Activated effector memory CD4-positive, alpha-beta T cell treated with Interleukin-2 at 50 U/mL for 16 hours (primary cell): ENCODE results near the gene STXBP2.

Experiments used
- DNase-seq: peaks from one replicate; pipeline ENCODE4 v3.0.0-alpha.2; 2020

The STXBP2 gene

GRCh38 chr19:7657131-7657751 lies 20.3 kb downstream of the STXBP2 start:
- DNase-seq = no peak

GRCh38 chr19:7658219-7658686 lies 21.3 kb downstream of the STXBP2 start:
- DNase-seq = no peak

- DNase-seq = no peak
Observed at GRCh38 chr19:7661744-7662538, 25.0 kb downstream of the STXBP2 start.

GRCh38 chr19:7662657-7663056 lies 25.7 kb downstream of the STXBP2 start:
- no peak for DNase-seq

- DNase-seq = no peak
Observed at GRCh38 chr19:7663706-7664105, 26.8 kb downstream of the STXBP2 start.

- DNase-seq = no peak
Observed at GRCh38 chr19:7665076-7665475, 28.2 kb downstream of the STXBP2 start.

GRCh38 chr19:7668842-7669241 lies 31.9 kb downstream of the STXBP2 start, which contains the start of gene RETN:
TSS of gene RETN (plus strand) at chr19:7669049. CDS start at chr19:7669327, 278 bp downstream.
- no peak for DNase-seq

- no peak for DNase-seq
Observed at GRCh38 chr19:7669641-7670040, 32.7 kb downstream of the STXBP2 start.

GRCh38 chr19:7670150-7670783 lies 33.4 kb downstream of the STXBP2 start:
- no peak for DNase-seq

GRCh38 chr19:7670790-7671189 lies 33.9 kb downstream of the STXBP2 start:
- no peak for DNase-seq

- DNase-seq = no peak
Observed at GRCh38 chr19:7672522-7672921, 35.6 kb downstream of the STXBP2 start.

- DNase-seq = no peak
Observed at GRCh38 chr19:7674010-7675005, 37.4 kb downstream of the STXBP2 start.

- no peak for DNase-seq
Observed at GRCh38 chr19:7676376-7676775, 39.5 kb downstream of the STXBP2 start.

GRCh38 chr19:7676854-7677253 lies 39.9 kb downstream of the STXBP2 start, which contains the start of gene MCEMP1:
TSS of gene MCEMP1 (plus strand) at chr19:7677090. CDS start at chr19:7677121, 31 bp downstream.
- no peak for DNase-seq

- DNase-seq = no peak
Observed at GRCh38 chr19:7677669-7678311, 40.9 kb downstream of the STXBP2 start.

GRCh38 chr19:7678971-7679751 lies 42.3 kb downstream of the STXBP2 start:
- DNase-seq = peak; percentile 54

GRCh38 chr19:7679771-7680605 lies 43.1 kb downstream of the STXBP2 start:
- DNase-seq = no peak

GRCh38 chr19:7680606-7681339 lies 43.9 kb downstream of the STXBP2 start, which contains the start of gene TRAPPC5:
TSS of gene TRAPPC5 (plus strand) at chr19:7680833. CDS start at chr19:7682254, 1,421 bp downstream.
- peak; percentile 83 for DNase-seq
